H1 (cell line): ENCODE results near the gene B4GALNT3. TPM values are rescaled to one million over a fixed set of nuclear protein-coding genes. Genes with fewer than 3 reads are reported as not detected.

Source experiments
- CTCF ChIA-PET: fragments of 300-600 bp; sonication (Branson Sonifier 250); formaldehyde crosslinking; loops from one replicate; lab custom pipeline; 2021; ENCODE audit not compliant: partially characterized antibody; lab: Charles Lee
- POLR2A ChIA-PET: fragments of 300-600 bp; sonication (Branson Sonifier 250); formaldehyde crosslinking; loops from one replicate; lab custom pipeline; 2021; ENCODE audit warnings: inconsistent platforms; ENCODE audit not compliant: partially characterized antibody; lab: Charles Lee
- DNase-seq, 2 experiments: peaks; one replicate each; pipeline versions ENCODE4 v3.0.0 to v3.0.0-alpha.2; 2010 to 2022; ENCODE audit warnings: low spot score in 2 of 2, low read depth in 1 of 2, mixed read lengths in 1 of 2
- FAIRE-seq: peaks from 2 replicates; lab custom pipeline; 2011; peaks lifted over from hg19 to GRCh38; lab: Jason Lieb, UNC
- H2AFZ ChIP-seq: 2 replicates; pipeline ENCODE4 v1.8.1; 2012; ENCODE audit warnings: low read length, inconsistent platforms
- H2AK5ac ChIP-seq: 2 replicates; pipeline ENCODE4 v1.6.1; 2013; ENCODE audit warnings: low read depth, low read length
- H2BK120ac ChIP-seq: replicated peaks from 2 replicates; pipeline ENCODE3; 2013; ENCODE audit warnings: low read depth, low read length, inconsistent platforms
- H2BK12ac ChIP-seq: 2 replicates; pipeline ENCODE4 v1.6.1; 2013; ENCODE audit warnings: low read depth, low read length
- H2BK15ac ChIP-seq: 2 replicates; pipeline ENCODE4 v1.6.1; 2013; ENCODE audit warnings: low read length
- H2BK20ac ChIP-seq: 2 replicates; pipeline ENCODE4 v1.6.1; 2013; ENCODE audit warnings: low read length
- H2BK5ac ChIP-seq: 2 replicates; pipeline ENCODE4 v1.6.1; 2013; ENCODE audit warnings: low read depth, low read length
- H3K14ac ChIP-seq: 2 replicates; pipeline ENCODE4 v1.6.1; 2013; ENCODE audit warnings: inconsistent platforms; ENCODE audit not compliant: insufficient read length
- H3K18ac ChIP-seq: 2 replicates; pipeline ENCODE4 v1.6.1; 2013; ENCODE audit warnings: low read length; ENCODE audit errors: extremely low read depth
- H3K23ac ChIP-seq: 2 replicates; pipeline ENCODE4 v1.6.1; 2013; ENCODE audit warnings: inconsistent platforms; ENCODE audit not compliant: insufficient read length
- H3K23me2 ChIP-seq: 2 replicates; pipeline ENCODE4 v1.6.1; 2013; ENCODE audit warnings: low read depth, low read length
- H3K27ac ChIP-seq: 2 replicates; pipeline ENCODE4 v1.6.1; 2011; ENCODE audit warnings: low read depth, low read length, inconsistent platforms
- H3K27me3 ChIP-seq, 4 experiments: replicated peaks in 1 of 4; 1 replicate in 1 of 4; 2 replicates in 3 of 4; pipeline versions ENCODE4 v1.6.1 to v1.8.1; 2011 to 2013; ENCODE audit warnings: low read length in 3 of 4, mild to moderate bottlenecking in 3 of 4, inconsistent platforms in 2 of 4, mixed read lengths in 2 of 4, moderate library complexity in 1 of 4; ENCODE audit not compliant: control insufficient read depth in 3 of 4, insufficient read depth in 3 of 4; ENCODE audit errors: extremely low read depth in 1 of 4
- H3K36me3 ChIP-seq, 4 experiments: 2 replicates each; pipeline versions ENCODE4 v1.6.1 to v1.8.1; 2011 to 2013; ENCODE audit warnings: mild to moderate bottlenecking in 4 of 4, low read length in 3 of 4, moderate library complexity in 2 of 4, control low read depth in 1 of 4, inconsistent platforms in 1 of 4; ENCODE audit not compliant: insufficient read depth in 4 of 4, control insufficient read depth in 2 of 4
- H3K4ac ChIP-seq: replicated peaks from 2 replicates; pipeline ENCODE3; 2013; ENCODE audit warnings: low read length, low read depth, mixed read lengths, inconsistent platforms; ENCODE audit not compliant: insufficient read length
- H3K4me1 ChIP-seq, 4 experiments: replicated peaks in 1 of 4; 1 replicate in 1 of 4; 2 replicates in 3 of 4; pipeline versions ENCODE4 v1.6.1 to v1.8.1; 2011 to 2013; ENCODE audit warnings: low read length in 3 of 4, inconsistent platforms in 2 of 4, mixed read lengths in 1 of 4; ENCODE audit not compliant: insufficient read depth in 4 of 4, control insufficient read depth in 3 of 4
- H3K4me2 ChIP-seq, 2 experiments: 2 replicates each; pipeline versions ENCODE4 v1.6.1 to v1.8.1; 2011 to 2013; ENCODE audit warnings: low read depth in 2 of 2, low read length in 2 of 2, control low read depth in 1 of 2, inconsistent platforms in 1 of 2, mild to moderate bottlenecking in 1 of 2; ENCODE audit not compliant: insufficient read depth in 1 of 2
- H3K4me3 ChIP-seq, 4 experiments: fragments of 200-600, 300-600 bp in 1 of 4; sonication (generic), shearing (Covaris generic), sonication (Bioruptor Twin) in 1 of 4; 2 replicates each; pipeline versions ENCODE4 v1.5.1 to v1.8.1; 2011 to 2016; ENCODE audit warnings: low read length in 4 of 4, low read depth in 3 of 4, control low read depth in 2 of 4, inconsistent platforms in 2 of 4, mild to moderate bottlenecking in 2 of 4, mixed read lengths in 1 of 4, moderate library complexity in 1 of 4; ENCODE audit not compliant: insufficient read depth in 2 of 4; ENCODE audit errors: extremely low read depth in 1 of 4
- H3K56ac ChIP-seq: replicated peaks from 2 replicates; pipeline ENCODE3; 2013; ENCODE audit warnings: low read depth, mild to moderate bottlenecking, mixed read lengths, low read length, inconsistent platforms; ENCODE audit not compliant: insufficient read length
- H3K79me1 ChIP-seq: 2 replicates; pipeline ENCODE4 v1.6.1; 2013; ENCODE audit warnings: low read depth, low read length, control low read depth
- H3K79me2 ChIP-seq, 2 experiments: 2 replicates each; pipeline versions ENCODE4 v1.6.1 to v1.8.1; 2012 to 2013; ENCODE audit warnings: low read length in 2 of 2, mild to moderate bottlenecking in 2 of 2, inconsistent platforms in 1 of 2; ENCODE audit not compliant: insufficient read depth in 2 of 2, control insufficient read depth in 1 of 2
- H3K9ac ChIP-seq, 4 experiments: replicated peaks in 1 of 4; 1 replicate in 1 of 4; 2 replicates in 3 of 4; pipeline versions ENCODE4 v1.6.1 to v1.8.1; 2011 to 2013; ENCODE audit warnings: low read depth in 3 of 4, low read length in 3 of 4, control low read depth in 2 of 4, mild to moderate bottlenecking in 2 of 4, moderate library complexity in 2 of 4, inconsistent platforms in 1 of 4; ENCODE audit errors: extremely low read depth in 1 of 4
- H3K9me3 ChIP-seq, 2 experiments: 2 replicates each; pipeline versions ENCODE4 v1.6.1 to v1.8.1; 2012 to 2013; ENCODE audit warnings: mild to moderate bottlenecking in 2 of 2, moderate library complexity in 2 of 2, control low read depth in 1 of 2, inconsistent platforms in 1 of 2, low read depth in 1 of 2, low read length in 1 of 2, mixed read lengths in 1 of 2; ENCODE audit not compliant: insufficient read depth in 2 of 2
- H4K20me1 ChIP-seq, 2 experiments: replicated peaks in 1 of 2; 2 replicates each; pipeline versions ENCODE3 to v1.8.1; 2011 to 2013; ENCODE audit warnings: inconsistent platforms in 2 of 2, low read length in 2 of 2, mild to moderate bottlenecking in 1 of 2; ENCODE audit not compliant: insufficient read depth in 2 of 2, control insufficient read depth in 1 of 2
- H4K5ac ChIP-seq: 2 replicates; pipeline ENCODE4 v1.6.1; 2013; ENCODE audit warnings: low read length, low read depth, mixed read lengths, inconsistent platforms; ENCODE audit not compliant: insufficient read length
- H4K8ac ChIP-seq: 2 replicates; pipeline ENCODE4 v1.8.0; 2013; ENCODE audit warnings: mild to moderate bottlenecking, moderate library complexity, low read length, inconsistent platforms; ENCODE audit not compliant: insufficient read depth; ENCODE audit errors: extremely low read depth
- H4K91ac ChIP-seq: replicated peaks from 2 replicates; pipeline ENCODE3; 2013; ENCODE audit warnings: low read length, mixed read lengths, inconsistent platforms; ENCODE audit not compliant: insufficient read length
- BACH1 ChIP-seq: IDR thresholded peaks from 2 replicates; pipeline ENCODE4 v1.6.1; 2012; ENCODE audit warnings: low read length, improper control_type of control experiment
- BRCA1 ChIP-seq: IDR thresholded peaks from 2 replicates; pipeline ENCODE4 v1.6.1; 2012; ENCODE audit warnings: low read depth, low read length, improper control_type of control experiment
- POU5F1 ChIP-seq: IDR thresholded peaks from 2 replicates; pipeline ENCODE4 v1.6.1; 2011; ENCODE audit warnings: low read depth, mild to moderate bottlenecking, low read length, moderate library complexity
- WGBS, 2 experiments: shearing (Covaris generic) in 1 of 2; methylation state at CpG; one replicate each; pipeline versions ENCODE4 v1.1.6 to v1.1.7; 2013 to 2015; ENCODE audit warnings: low lambda C conversion rate in 2 of 2, mixed read lengths in 2 of 2, inconsistent platforms in 1 of 2, low coverage in 1 of 2, missing lambda C conversion rate in 1 of 2; ENCODE audit not compliant: insufficient replicate concordance in 2 of 2, insufficient coverage in 1 of 2, insufficient read length in 1 of 2; ENCODE audit errors: extremely low coverage in 1 of 2, missing lambda C conversion rate in 1 of 2; 5-methylcytosine and 5-hydroxymethylcytosine counted together
- polyA plus RNA-seq, 7 experiments: library from polyadenylated mRNA; depleted of rRNA in 3 of 7; stranded (reverse) in 5 of 7; unstranded in 2 of 7; fragments of >200 nt in 5 of 7; fragments of 200-250 nt in 2 of 7; gene quantifications; 1 replicate in 5 of 7; 2 replicates in 1 of 7; 4 replicates in 1 of 7; pipeline versions ENCODE4 v1.2.1 to v1.2.3, GENCODE V29; 2011 to 2013; ENCODE audit warnings: missing spikeins in 2 of 7, mixed read lengths in 2 of 7
- total RNA-seq: library from RNA; stranded (reverse); fragmentation: NEBNext Ultra II Directional; extraction: Animal tissue kit (Norgen Biotek cat#: 25700); gene quantifications from 2 replicates; pipeline ENCODE4 v1.2.1, GENCODE V29; 2021

B4GALNT3 gene
- total and polyA plus RNA-seq, 2 of the 8 experiments (the other 6 are each of a cell fraction or from before 2014, with no cell fraction given), result 12.5 to 20.3 TPM

GRCh38 chr12:604956-605355 lies 145.2 kb downstream of the B4GALNT3 start:
- Histone ChIP-seq H3K18ac (no peak overlapping the region), H3K4me3 (no peak overlapping the region), H3K14ac (no peak overlapping the region), H3K4ac (no peak overlapping the region), H3K56ac (no peak overlapping the region), H2BK12ac (no peak overlapping the region), H4K8ac (no peak overlapping the region), H4K91ac (no peak overlapping the region), H2AFZ (peak overlapping the region; percentile 42; the same call in 1 of the 2 replicates), H3K9ac (no peak overlapping the region; a peak in 1 of 7 replicates), H3K79me2 (no peaks in the 10 kb centered on the region), H2BK120ac (no peak overlapping the region), H3K23ac (no peak overlapping the region), H3K79me1 (no peaks in the 10 kb centered on the region), H2AK5ac (no peak overlapping the region), H3K27ac (no peak overlapping the region), H2BK5ac (no peak overlapping the region), H3K23me2 (no peaks in the 10 kb centered on the region; the same call in 1 of the 2 replicates), H3K4me2 (no peak overlapping the region), H4K20me1 (no peaks in the 10 kb centered on the region), H3K36me3 (no peaks in the 10 kb centered on the region), H4K5ac (no peak overlapping the region), H2BK20ac (no peak overlapping the region), H3K4me1 (no peaks in the 10 kb centered on the region), H3K9me3 (no peaks in the 10 kb centered on the region), H3K27me3 (no peaks in the 10 kb centered on the region), H2BK15ac (no peak overlapping the region)
- no peak for TF ChIP-seq BACH1
- no peak for TF ChIP-seq POU5F1
- no peak for TF ChIP-seq BRCA1
- POLR2A ChIA-PET, result no interaction called here
- no peak for DNase-seq
- FAIRE-seq, result no peak
- CTCF ChIA-PET, result interaction anchor here (0.6 to 1.2 kb wide), 4 partner anchors 8 to 211 kb away, joined by 3 to 4 read pairs (median 3); no protein-coding TSS in a partner anchor
- 85% methylated on average over 5 of the region's 7 CpGs; no CpG with 5 or more reads in 1 of the 2 experiments for WGBS, 2 experiments
